GM12891 (cell line): ENCODE results near the gene SRRM4.
"Not testable (repeated sequence)": the region's sequence is repeated elsewhere in the genome, so short reads cannot be mapped to it uniquely, and the experiment has no call there.

Experiments
- PAX5 ChIP-seq: IDR thresholded peaks from 2 replicates; pipeline ENCODE4 v1.6.1; 2011; ENCODE audit warnings: low read length, moderate library complexity, mild to moderate bottlenecking; ENCODE audit not compliant: insufficient read depth, severe bottlenecking
- POLR2A ChIP-seq: IDR thresholded peaks from 2 replicates; pipeline ENCODE4 v1.6.1; 2011; ENCODE audit warnings: low read depth, low read length, control low read depth
- POLR2AphosphoS5 ChIP-seq: IDR thresholded peaks from 2 replicates; pipeline ENCODE4 v1.6.1; 2011; ENCODE audit warnings: low read depth, low read length, control low read depth
- POU2F2 ChIP-seq: IDR thresholded peaks from 2 replicates; pipeline ENCODE4 v1.6.1; 2011; ENCODE audit warnings: low read depth, mild to moderate bottlenecking, control low read depth, low read length, moderate library complexity
- TAF1 ChIP-seq: IDR thresholded peaks from 2 replicates; pipeline ENCODE4 v1.6.1; 2011; ENCODE audit warnings: low read depth, low read length, control low read depth

DNA sequence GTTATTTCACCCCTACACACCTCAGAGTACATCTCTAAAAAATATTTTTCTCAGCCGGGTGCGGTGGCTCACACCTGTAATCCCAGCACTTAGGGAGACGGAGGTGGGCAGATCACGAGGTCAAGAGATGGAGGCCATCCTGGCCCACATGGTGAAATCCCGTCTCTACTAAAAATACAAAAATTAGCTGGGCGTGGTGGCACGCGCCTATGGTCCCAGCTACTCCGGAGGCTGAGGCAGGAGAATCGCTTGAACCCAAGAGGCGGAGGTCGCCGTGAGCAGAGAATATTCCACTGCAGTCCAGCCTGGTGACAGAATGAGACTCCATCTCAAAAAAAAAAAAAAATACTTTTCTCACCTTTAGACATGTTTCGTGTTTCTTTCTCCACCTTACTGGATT is 52.0 kb downstream of the SRRM4 start:
- TF ChIP-seq TAF1, POLR2AphosphoS5, POLR2A, POU2F2, PAX5: not testable (repeated sequence)
